Measurements from ENCODE around the gene HBM.

Gene HBM

DNA sequence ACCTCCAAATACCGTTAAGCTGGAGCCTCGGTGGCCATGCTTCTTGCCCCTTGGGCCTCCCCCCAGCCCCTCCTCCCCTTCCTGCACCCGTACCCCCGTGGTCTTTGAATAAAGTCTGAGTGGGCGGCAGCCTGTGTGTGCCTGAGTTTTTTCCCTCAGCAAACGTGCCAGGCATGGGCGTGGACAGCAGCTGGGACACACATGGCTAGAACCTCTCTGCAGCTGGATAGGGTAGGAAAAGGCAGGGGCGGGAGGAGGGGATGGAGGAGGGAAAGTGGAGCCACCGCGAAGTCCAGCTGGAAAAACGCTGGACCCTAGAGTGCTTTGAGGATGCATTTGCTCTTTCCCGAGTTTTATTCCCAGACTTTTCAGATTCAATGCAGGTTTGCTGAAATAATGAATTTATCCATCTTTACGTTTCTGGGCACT, 11.6 kb downstream of the HBM start:
- Histone ChIP-seq H3K4me3 (no peak overlapping the region), H3K36me3 (no peaks in the 10 kb centered on the region), H3K9me3 (no peaks in the 10 kb centered on the region), H3K4me1 (peaks cover 10 to 25% (median 19%) of the 10 kb centered on the region in 4 donors), H3K27ac (no peak overlapping the region), H3K27me3 (peaks cover 0 to 67% of the 10 kb centered on the region in 2 donors)
- intact Hi-C loops (cut with DNase I; ENCODE audit: low total_unique reads) = no loop called here
- TF ChIP-seq CTCF (IDR thresholded peaks at IDR 0.05) = no peak
- DNase-seq = no peak

- Histone ChIP-seq H3K27me3 (peaks cover 0 to 67% of the 10 kb centered on the region in 2 donors), H3K4me1 (peaks cover 10 to 25% (median 19%) of the 10 kb centered on the region in 4 donors), H3K36me3 (no peaks in the 10 kb centered on the region), H3K27ac (no peak overlapping the region), H3K4me3 (no peak overlapping the region), H3K9me3 (no peaks in the 10 kb centered on the region)
- TF ChIP-seq CTCF (IDR thresholded peaks at IDR 0.05) = no peak
- intact Hi-C loops (cut with DNase I; ENCODE audit: low total_unique reads) = no loop called here
- no peak for DNase-seq
Measured at GRCh38 chr16:177981-178667, 12.3 kb downstream of the HBM start.

DNA sequence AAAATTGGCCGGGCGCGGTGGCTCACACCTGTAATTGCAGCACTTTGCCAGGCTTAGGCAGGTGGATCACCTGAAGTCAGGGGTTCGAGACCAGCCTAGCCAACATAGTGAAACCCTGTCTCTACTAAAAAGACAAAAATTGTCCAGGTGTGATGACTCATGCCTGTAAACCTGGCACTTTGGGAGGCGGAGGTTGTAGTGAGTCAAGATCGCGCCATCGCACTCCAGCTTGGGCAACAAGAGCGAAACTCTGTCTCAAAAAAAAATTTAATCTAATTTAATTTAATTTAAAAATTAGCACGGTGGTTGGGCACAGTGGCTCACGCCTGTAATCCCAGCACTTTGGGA, 12.9 kb downstream of the HBM start:
- Histone ChIP-seq H3K4me1 (peaks cover 10 to 25% (median 19%) of the 10 kb centered on the region in 4 donors), H3K9me3 (no peaks in the 10 kb centered on the region), H3K4me3 (no peak overlapping the region), H3K27me3 (peaks cover 0 to 62% of the 10 kb centered on the region in 2 donors), H3K27ac (no peak overlapping the region), H3K36me3 (no peaks in the 10 kb centered on the region)
- DNase-seq = no peak
- intact Hi-C loops (cut with DNase I; ENCODE audit: low total_unique reads) = no loop called here
- no peak for TF ChIP-seq CTCF (IDR thresholded peaks at IDR 0.05)

DNA sequence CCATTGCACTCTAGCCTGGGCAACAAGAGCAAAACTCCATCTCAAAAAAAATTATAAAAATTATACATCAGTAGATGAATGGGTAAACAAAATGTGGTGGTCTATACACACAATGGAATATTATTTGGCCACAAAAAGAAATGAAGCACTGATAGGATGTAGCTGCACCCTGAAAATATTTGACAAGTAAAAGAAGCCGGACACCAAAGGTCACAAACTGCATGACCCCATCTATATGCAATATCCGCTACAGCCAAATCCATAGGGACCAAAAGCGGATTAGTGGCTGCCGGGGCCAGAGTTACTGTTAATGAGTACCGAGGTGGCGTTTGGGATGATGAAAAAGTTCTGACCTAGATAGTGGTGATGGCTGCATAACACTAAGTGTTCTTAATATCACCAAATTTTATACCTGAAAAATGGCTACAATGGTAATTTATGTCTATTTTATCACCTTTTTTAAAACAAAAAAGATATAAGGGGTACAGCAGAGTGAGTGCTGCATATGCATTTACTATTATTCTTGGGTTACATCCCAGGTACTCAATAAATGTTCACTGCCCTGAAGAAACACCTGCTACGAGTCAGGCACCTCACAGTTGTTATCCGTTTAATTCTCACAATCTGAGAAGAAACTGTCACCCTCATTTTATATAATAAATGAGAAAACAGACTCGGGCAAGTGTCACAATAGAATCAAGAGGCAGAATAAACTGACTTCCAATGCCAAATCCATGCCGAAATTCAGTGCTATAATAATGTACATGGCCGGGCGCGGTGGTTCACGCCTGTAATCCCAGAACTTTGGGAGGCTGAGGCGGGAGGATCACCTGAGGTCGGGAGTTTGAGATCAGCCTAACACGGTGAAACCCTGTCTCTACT, 13.7 kb downstream of the HBM start:
- TF ChIP-seq CTCF (IDR thresholded peaks at IDR 0.05) = no peak
- Histone ChIP-seq H3K27me3 (peaks cover 0 to 60% of the 10 kb centered on the region in 2 donors), H3K9me3 (no peaks in the 10 kb centered on the region), H3K4me3 (no peak overlapping the region), H3K36me3 (no peaks in the 10 kb centered on the region), H3K4me1 (peaks cover 10 to 25% (median 19%) of the 10 kb centered on the region in 4 donors), H3K27ac (no peak overlapping the region)
- DNase-seq = no peak
- intact Hi-C loops (cut with DNase I; ENCODE audit: low total_unique reads) = loop anchor here (2.0 kb wide), 1 partner anchor 73 kb away; no protein-coding TSS in a partner anchor

DNA sequence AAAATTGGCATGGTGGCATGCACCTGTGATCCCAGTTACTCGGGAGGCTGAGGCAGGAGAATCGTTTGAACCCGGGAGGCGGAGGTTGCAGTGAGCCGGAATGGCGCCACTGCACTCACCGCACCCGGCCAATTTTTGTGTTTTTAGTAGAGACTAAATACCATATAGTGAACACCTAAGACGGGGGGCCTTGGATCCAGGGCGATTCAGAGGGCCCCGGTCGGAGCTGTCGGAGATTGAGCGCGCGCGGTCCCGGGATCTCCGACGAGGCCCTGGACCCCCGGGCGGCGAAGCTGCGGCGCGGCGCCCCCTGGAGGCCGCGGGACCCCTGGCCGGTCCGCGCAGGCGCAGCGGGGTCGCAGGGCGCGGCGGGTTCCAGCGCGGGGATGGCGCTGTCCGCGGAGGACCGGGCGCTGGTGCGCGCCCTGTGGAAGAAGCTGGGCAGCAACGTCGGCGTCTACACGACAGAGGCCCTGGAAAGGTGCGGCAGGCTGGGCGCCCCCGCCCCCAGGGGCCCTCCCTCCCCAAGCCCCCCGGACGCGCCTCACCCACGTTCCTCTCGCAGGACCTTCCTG, 14.4 kb downstream of the HBM start, which contains the start of gene HBQ1:
HBQ1 (plus strand) TSS at position 359 of the 575 bp plus-strand sequence; CDS start at position 387, 28 bp downstream.
- H3K4me1 ChIP-seq = peaks cover 10 to 25% (median 19%) of the 10 kb centered on the region in 4 donors
- intact Hi-C loops (cut with DNase I; ENCODE audit: low total_unique reads) = loop anchor here (2.0 kb wide), 1 partner anchor 73 kb away; no protein-coding TSS in a partner anchor
- DNase-seq = no peak
- H3K27me3 ChIP-seq = peaks cover 0 to 53% of the 10 kb centered on the region in 2 donors
- peaks cover 0 to 4% (median 0%) of the 10 kb centered on the region in 3 donors for H3K36me3 ChIP-seq
- no peaks in the 10 kb centered on the region for H3K9me3 ChIP-seq
- peak within 1 kb of the TSS; percentile 21 to 36 for H3K4me3 ChIP-seq
- TF ChIP-seq CTCF (IDR thresholded peaks at IDR 0.05) = peak; percentile 7 to 22
- no peak within 1 kb of the TSS for H3K27ac ChIP-seq

Data from tibial artery (tissue), 4 donors.